Right kidney (tissue), 1 donor: ENCODE results near the gene DGAT2.
"Not testable (repeated sequence)": the region's sequence is repeated elsewhere in the genome, so short reads cannot be mapped to it uniquely, and the experiment has no call there.

Experiments used
- DNase-seq: peaks from one replicate; pipeline ENCODE4 v3.0.0-alpha.2; 2016

The DGAT2 gene

DNA sequence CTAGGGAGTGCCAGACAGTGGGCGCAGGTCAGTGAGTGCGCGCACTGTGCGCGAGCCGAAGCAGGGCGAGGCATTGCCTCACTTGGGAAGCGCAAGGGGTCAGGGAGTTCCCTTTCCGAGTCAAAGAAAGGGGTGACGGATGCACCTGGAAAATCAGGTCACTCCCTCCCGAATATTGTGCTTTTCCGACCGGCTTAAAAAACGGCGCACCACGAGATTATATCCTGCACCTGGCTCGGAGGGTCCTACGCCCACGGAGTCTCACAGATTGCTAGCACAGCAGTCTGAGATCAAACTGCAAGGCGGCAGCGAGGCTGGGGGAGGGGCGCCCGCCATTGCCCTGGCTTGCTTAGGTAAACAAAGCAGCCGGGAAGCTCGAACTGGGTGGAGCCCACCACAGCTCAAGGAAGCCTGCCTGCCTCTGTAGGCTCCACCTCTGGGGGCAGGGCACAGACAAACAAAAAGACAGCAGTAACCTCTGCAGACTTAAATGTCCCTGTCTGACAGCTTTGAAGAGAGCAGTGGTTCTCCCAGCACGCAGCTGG is 19.8 kb upstream of the DGAT2 start:
- DNase-seq: not testable (repeated sequence)

DNA sequence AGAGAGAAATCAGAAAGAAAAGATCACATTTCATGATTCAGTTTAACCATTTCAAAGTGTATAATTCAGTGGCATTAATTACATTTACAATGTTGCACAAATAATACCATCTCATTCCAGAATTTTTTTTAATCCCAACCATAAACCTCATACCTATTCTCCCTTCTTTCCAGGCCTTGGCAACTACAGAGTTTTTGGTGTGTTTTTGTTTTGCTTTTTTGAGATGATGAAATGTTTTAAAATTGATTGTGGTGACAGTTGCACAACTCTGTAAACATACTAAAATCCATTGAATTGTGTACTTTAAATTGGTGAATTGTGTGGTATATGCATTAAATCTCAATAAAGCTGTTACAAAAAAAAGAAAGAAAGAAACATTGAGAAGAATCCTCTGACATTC is 13.6 kb upstream of the DGAT2 start:
- DNase-seq: not testable (repeated sequence)

- DNase-seq: no peak
Observed at GRCh38 chr11:75757651-75758050, 10.9 kb upstream of the DGAT2 start.

GRCh38 chr11:75759832-75760231 is 8.7 kb upstream of the DGAT2 start:
- DNase-seq: no peak

- no peak for DNase-seq
Observed at GRCh38 chr11:75760243-75760642, 8.3 kb upstream of the DGAT2 start.

GRCh38 chr11:75760710-75761493 is 7.7 kb upstream of the DGAT2 start:
- no peak for DNase-seq

DNA sequence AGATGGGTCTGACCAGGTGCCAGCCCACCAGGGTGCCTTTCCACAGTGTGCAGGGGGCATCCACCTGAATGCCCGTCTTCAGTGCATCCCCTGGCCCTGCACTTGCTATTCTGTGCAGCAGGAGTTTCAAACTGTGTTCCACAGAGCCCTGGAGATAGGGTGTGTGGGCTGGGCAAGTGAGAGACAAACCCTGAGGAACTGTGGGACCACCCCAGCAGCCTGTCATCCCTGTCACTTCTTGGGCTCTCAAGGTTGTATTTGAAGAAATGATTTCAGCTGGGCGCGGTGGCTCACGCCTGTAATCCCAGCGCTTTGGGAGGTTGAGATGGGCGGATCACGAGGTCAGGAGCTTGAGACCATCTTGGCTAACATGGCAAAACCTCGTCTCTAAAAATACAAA is 6.4 kb upstream of the DGAT2 start:
- DNase-seq: no peak

DNA sequence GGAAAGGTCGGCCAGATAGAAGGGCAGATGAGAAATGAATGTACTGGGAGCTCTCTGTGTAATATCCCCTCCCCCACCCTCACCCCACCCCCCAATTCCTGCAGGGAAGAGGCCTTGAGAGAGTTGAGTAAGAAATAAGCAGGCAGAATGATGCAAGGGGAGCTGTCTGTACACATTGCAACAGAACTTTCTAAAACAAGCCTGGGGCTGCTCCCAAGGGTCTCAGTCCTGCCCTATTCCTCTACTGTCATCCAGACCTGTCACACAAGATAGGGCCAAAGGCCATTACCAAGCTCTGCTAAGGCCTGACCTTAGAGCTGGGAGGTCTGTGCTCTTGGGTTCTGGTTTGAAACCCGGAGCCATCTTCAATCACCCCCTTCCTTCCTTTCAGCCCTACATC is 5.7 kb upstream of the DGAT2 start:
- DNase-seq: no peak

GRCh38 chr11:75763846-75764245 is 4.7 kb upstream of the DGAT2 start:
- DNase-seq: no peak

- no peak for DNase-seq
Observed at GRCh38 chr11:75765116-75765515, 3.5 kb upstream of the DGAT2 start.

GRCh38 chr11:75766443-75767227 is 1.9 kb upstream of the DGAT2 start:
- DNase-seq: no peak

DNA sequence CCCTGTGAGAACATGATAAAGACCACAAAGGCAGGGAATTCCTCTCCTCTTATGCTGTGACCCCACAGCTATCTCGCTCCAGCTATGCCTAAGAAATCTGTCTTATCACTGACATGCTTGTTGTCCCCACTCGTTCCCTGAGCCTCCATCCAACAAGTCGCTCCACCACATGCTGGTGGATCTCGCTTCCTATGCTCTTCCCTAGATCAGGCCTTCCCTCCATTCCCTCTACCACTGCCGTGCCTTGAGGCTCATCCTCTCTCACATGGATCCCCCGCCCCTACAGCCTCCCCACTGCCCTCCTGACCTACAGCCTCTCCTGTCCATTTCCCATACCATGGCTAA is 1.4 kb upstream of the DGAT2 start:
- DNase-seq: no peak

GRCh38 chr11:75767793-75768111 is 826 bp upstream of the DGAT2 start:
- no peak for DNase-seq

DNA sequence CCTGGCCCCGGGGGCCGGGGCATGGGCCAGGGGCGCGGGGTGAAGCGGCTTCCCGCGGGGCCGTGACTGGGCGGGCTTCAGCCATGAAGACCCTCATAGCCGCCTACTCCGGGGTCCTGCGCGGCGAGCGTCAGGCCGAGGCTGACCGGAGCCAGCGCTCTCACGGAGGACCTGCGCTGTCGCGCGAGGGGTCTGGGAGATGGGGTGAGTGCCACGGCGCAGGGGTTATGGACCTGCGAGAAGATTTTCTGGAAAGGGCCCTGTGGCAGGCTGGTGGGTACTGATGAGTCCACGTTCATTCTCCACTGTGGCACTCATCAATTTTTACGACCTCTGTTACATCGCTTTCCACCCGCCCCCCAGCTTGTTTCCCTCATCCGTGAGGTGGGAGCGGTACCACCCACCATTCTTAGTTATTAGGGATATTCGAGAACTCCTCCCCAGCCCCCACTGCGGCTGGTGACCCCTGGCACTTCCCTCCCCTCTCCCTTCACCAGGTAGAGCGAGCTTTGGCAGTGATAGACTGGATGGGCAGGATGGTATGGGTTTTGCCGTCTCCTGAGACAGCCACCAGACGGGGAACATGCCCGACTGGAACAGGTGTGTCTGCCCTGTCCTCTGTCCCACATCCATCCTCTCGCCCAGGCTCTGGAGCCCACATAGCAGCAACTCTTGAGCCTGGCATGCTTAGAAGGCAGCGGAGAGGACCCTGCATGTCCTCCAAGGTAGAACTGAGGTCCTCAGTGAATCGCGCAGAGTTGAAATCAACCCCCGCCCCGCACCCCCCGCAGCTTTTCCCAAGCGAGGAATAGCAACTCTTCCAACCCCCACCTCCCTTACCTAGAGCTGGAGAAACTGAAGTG is 562 bp downstream of the DGAT2 start:
- no peak for DNase-seq

- DNase-seq: no peak
Observed at GRCh38 chr11:75770102-75770501, 1.5 kb downstream of the DGAT2 start.

DNA sequence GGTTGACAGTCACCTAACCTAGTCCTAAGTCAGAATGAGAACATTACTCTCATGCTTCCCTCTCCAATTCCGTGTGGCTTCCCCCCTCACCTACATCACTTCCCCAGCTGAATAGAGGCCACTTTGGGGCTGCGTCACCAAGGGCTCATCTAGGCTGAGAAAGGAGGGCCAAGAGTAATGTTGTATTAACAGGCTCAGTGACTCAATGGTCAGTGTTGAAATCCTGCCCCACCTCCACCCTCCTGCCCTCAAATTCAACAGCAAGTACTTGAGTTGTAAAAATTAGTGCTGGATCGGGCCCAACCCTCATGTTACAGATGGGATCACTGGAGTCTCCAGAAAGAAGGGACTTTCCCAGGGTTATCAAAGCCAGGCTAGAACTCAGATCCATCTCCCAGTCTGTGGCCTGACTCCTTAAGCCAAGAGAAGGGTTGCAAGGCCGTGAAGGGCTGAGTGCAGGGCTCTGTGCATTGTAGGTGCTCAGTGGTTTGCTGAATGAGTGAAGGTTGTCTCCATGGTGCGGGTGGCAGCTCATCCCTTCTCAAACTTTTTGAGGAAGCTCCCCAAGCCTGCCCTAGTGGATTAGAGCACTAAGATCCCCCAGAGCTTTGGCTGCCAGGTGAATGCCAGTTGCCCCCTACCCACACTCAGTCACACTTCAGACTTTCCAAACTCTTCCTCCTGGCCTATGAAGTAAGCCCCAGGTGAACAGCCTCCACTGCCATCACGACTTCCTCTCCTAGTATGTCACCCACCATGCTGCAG is 3.2 kb downstream of the DGAT2 start:
- no peak for DNase-seq

DNA sequence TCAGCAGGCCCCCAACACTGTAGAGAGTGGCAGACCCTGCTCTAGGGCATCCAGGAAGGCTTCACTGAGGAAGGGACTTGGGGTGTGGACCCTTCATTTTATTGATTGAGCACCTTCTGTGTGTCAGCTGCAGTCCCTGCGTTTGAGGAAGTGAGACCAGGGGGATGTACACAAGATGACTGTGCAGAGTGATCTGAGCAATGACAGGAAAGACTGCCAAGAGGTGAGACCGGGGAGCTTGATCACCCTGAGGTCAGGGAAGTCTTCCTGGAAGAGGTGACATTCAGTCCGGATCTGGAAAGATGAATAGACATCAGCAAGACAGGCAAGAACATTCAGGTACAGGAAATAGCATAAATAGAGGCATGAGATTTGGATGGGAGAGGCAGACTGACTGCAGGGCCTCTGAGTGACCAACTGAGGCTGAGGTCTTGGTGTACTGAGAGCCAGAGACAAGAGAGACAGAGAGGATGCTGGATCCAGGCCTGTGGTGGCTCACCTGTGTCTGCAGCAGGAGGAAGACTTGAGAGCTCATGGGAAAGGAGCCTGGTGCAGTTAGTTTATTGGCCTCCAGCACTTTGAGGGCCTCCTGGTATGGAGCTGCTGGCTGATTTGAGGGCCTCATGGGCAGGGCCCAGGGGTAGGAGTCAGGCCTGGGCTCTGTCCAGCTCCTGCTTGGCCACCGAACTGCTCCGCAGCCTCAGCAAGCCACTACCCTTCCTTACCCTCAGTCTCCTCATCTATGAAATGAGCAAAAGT is 5.2 kb downstream of the DGAT2 start:
- no peak for DNase-seq

GRCh38 chr11:75775056-75775455 is 6.5 kb downstream of the DGAT2 start:
- no peak for DNase-seq

DNA sequence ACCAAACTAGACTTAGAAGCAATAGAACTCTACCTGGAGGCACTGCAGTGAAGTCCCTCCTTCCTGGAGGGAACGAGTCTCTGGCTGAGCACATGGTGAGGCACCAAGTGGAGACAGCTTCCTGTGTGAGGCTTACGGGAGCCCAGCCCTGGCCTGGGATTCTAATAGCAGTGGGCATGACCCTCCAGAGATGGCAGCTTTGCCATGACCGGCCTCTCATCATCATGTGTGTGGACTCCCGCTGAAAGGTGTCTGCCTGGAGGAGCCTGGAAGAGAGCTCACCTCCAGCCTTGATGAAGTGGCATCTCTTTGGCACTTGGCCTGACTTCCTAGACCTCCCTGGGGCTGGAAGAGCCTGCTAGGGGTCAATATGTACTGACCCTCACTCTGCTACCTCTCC is 8.0 kb downstream of the DGAT2 start:
- DNase-seq: no peak

DNA sequence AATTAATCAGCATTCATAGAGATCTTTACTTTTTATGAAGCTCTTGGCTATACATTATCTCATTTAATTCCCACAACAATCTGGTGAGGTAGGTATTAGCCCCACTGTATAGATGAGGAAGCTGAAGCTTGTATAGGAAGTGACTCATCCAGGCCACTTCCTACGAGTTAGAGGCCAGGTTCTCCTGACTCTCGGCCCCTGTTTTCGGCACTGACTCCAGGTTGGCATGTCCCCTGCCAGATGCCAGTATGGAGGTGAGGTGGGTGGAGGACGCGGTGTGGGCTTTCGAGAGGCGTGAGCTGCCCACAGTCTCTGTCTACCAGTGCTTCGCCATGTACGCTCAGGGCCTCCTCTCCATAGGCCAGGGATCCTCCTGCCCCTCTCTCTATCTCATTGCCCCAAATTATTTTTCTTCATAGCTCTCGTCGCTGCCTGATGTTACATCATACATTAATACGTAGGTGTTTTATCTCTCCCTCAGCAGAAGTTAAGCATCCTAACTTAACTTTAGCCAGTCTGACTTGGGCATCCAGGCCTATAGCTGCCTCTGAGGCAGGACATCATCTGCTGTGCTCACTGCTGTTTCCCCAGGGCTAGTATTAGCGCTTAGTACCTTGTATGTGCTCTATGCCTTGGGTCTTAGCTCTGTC is 9.0 kb downstream of the DGAT2 start:
- no peak for DNase-seq

GRCh38 chr11:75778962-75779361 is 10.4 kb downstream of the DGAT2 start:
- no peak for DNase-seq
